Measurements from ENCODE around the gene C9.

The C9 gene

DNA sequence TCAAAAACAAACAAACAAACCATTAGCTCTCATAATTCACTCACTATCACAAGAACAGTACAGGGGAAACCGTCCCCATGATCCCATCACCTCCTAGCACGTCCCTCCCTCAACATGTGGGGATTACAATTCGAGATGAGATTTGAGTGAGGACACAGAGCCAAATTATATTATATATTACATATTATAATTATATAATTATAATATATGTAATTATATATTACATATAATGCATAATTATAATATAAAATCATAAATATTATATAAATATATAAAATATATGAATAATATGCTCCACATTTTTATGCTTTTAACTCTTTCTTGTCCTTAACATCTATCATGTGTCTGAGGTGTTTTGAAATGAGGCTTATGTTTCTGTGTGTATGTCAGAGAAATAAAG lies 3.4 kb upstream of the C9 start:
- in situ Hi-C loops (cut with HindIII; ENCODE audit: low pct_unique_long_range_greater_than_20kb, low sequenced_read_pairs): no loop called here
- DNase-seq (ENCODE audit: low read depth in 1 of 2, low spot score in 1 of 2): no peak
- no peak for TF ChIP-seq JUND (IDR thresholded peaks at IDR 0.05; ENCODE audit: low read depth)

- DNase-seq (ENCODE audit: low read depth in 1 of 2, low spot score in 1 of 2): no peak
- TF ChIP-seq JUND (IDR thresholded peaks at IDR 0.05; ENCODE audit: low read depth): no peak
- in situ Hi-C loops (cut with HindIII; ENCODE audit: low pct_unique_long_range_greater_than_20kb, low sequenced_read_pairs): no loop called here
Observed at GRCh38 chr5:39363217-39363616, 1.1 kb downstream of the C9 start.

- DNase-seq (ENCODE audit: low read depth in 1 of 2, low spot score in 1 of 2): no peak
- in situ Hi-C loops (cut with HindIII; ENCODE audit: low pct_unique_long_range_greater_than_20kb, low sequenced_read_pairs): no loop called here
- TF ChIP-seq JUND (IDR thresholded peaks at IDR 0.05; ENCODE audit: low read depth): no peak
Observed at GRCh38 chr5:39362646-39363045, 1.6 kb downstream of the C9 start.

DNA sequence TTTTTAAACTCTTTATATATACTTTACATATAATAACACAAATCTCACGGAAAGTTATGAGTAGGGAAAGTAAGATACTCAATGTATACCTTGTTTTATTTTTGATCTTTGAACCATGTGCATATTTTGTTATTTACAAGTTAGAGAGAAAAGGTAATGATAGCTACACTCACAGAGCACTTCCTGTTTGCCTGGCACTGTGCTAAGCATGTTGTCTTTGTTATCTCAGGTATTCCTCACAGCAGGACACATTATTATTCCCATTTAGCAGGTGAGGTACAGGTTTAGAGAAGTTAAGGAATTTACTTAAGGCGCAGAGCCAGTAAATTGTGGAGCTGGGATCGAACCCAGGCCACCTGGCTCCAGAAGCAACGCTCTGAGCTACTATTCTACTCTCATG lies 3.0 kb downstream of the C9 start:
- no peak for DNase-seq (ENCODE audit: low read depth in 1 of 2, low spot score in 1 of 2)
- TF ChIP-seq JUND (IDR thresholded peaks at IDR 0.05; ENCODE audit: low read depth): no peak
- in situ Hi-C loops (cut with HindIII; ENCODE audit: low pct_unique_long_range_greater_than_20kb, low sequenced_read_pairs): no loop called here

DNA sequence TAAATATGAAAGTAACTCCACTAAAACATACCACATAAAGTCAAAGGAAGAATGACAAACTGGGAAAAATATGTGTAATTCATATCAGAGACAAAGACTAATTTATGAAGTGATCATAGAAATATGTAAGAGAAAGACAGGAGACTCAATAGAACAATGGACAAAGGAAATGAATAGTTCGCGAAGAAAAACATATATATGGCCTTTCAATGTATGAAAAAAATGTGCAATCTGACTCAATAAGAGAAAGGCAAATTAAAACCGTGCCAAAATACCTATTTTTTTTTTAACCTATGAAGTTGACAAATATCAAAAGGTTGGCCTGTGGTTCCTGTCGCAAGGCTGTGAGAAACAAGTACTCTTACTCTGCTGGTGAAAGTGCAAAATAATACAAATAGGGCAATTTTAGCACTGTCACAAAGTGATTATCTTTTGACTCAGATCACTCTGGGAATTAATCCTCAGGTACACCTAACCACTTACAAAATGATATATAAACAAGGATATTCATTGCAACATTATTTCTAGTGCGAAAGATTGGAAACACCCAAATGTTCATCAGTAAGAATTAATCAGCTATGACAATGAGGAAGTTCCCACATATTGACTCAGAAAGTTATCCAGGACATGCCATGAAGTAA lies 3.7 kb downstream of the C9 start:
- in situ Hi-C loops (cut with HindIII; ENCODE audit: low pct_unique_long_range_greater_than_20kb, low sequenced_read_pairs): no loop called here
- DNase-seq (ENCODE audit: low read depth in 1 of 2, low spot score in 1 of 2): no peak
- TF ChIP-seq JUND (IDR thresholded peaks at IDR 0.05; ENCODE audit: low read depth): no peak

DNA sequence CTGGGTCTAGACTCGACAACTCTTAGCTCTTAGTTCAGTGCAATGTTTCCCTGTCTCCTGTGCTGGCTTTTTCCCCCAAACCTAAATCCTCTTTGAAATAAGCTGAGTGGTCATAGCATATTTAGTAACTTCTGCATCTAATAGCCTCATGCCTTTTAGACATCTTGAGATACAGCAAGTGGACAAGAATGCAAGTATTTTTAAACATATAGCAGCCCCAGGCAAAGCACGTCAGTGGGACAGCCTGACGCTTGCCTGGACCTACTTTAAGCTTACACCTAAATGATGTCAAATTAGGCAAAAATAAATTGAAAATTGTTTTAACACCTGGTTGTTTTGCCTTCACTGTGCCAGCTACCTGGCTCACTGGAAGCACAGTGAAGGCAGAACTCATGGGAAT lies 8.0 kb downstream of the C9 start:
- DNase-seq (ENCODE audit: low read depth in 1 of 2, low spot score in 1 of 2): no peak
- in situ Hi-C loops (cut with HindIII; ENCODE audit: low pct_unique_long_range_greater_than_20kb, low sequenced_read_pairs): no loop called here
- TF ChIP-seq JUND (IDR thresholded peaks at IDR 0.05; ENCODE audit: low read depth): no peak

DNA sequence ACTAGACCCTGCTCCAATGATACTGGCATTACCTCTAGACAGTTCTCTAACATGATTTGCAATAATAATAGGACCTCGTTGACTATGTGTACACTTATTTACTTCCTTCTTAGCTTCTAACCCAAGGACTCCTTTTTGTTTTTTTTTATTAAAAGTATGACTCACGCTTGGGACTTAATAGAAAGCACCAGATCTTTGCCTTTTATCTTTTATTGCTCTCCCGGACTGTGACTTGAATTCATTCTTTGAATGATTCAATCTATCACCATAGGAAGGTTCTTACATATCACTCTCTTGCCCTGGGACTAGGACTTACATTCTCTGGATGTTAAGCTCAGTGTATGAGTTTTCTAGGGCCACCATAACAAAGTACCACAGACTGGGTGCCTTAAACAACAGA lies 9.0 kb downstream of the C9 start:
- TF ChIP-seq JUND (IDR thresholded peaks at IDR 0.05; ENCODE audit: low read depth): no peak
- in situ Hi-C loops (cut with HindIII; ENCODE audit: low pct_unique_long_range_greater_than_20kb, low sequenced_read_pairs): no loop called here
- no peak for DNase-seq (ENCODE audit: low read depth in 1 of 2, low spot score in 1 of 2)

- TF ChIP-seq JUND (IDR thresholded peaks at IDR 0.05; ENCODE audit: low read depth): no peak
- DNase-seq (ENCODE audit: low read depth in 1 of 2, low spot score in 1 of 2): no peak
- in situ Hi-C loops (cut with HindIII; ENCODE audit: low pct_unique_long_range_greater_than_20kb, low sequenced_read_pairs): no loop called here
Observed at GRCh38 chr5:39353717-39354399, 10.4 kb downstream of the C9 start.

- DNase-seq (ENCODE audit: low read depth in 1 of 2, low spot score in 1 of 2): no peak
- in situ Hi-C loops (cut with HindIII; ENCODE audit: low pct_unique_long_range_greater_than_20kb, low sequenced_read_pairs): no loop called here
- no peak for TF ChIP-seq JUND (IDR thresholded peaks at IDR 0.05; ENCODE audit: low read depth)
Observed at GRCh38 chr5:39352951-39353350, 11.3 kb downstream of the C9 start.

GRCh38 chr5:39352170-39352569 lies 12.1 kb downstream of the C9 start:
- no peak for TF ChIP-seq JUND (IDR thresholded peaks at IDR 0.05; ENCODE audit: low read depth)
- DNase-seq (ENCODE audit: low read depth in 1 of 2, low spot score in 1 of 2): no peak
- in situ Hi-C loops (cut with HindIII; ENCODE audit: low pct_unique_long_range_greater_than_20kb, low sequenced_read_pairs): no loop called here

DNA sequence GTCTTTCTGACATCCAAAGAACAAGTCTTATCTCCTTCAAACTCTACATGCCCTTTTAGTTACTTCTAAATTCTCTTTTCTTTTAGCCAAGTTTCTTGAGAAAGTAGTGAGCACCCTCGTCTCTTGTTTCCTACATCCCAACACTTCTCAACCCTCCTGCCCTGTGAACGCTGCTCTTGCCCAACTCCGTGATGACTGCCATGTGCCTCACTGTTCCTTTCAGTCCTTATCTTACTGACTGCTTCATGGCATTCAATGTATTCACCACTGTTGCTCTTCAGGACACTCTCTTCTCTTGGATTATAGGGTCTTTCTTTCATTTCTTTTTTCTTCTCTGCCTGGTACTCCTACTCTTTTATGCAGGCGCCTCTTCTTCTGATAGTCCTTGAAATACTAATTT lies 14.8 kb downstream of the C9 start:
- TF ChIP-seq JUND (IDR thresholded peaks at IDR 0.05; ENCODE audit: low read depth): no peak
- in situ Hi-C loops (cut with HindIII; ENCODE audit: low pct_unique_long_range_greater_than_20kb, low sequenced_read_pairs): no loop called here
- DNase-seq (ENCODE audit: low read depth in 1 of 2, low spot score in 1 of 2): no peak

DNA sequence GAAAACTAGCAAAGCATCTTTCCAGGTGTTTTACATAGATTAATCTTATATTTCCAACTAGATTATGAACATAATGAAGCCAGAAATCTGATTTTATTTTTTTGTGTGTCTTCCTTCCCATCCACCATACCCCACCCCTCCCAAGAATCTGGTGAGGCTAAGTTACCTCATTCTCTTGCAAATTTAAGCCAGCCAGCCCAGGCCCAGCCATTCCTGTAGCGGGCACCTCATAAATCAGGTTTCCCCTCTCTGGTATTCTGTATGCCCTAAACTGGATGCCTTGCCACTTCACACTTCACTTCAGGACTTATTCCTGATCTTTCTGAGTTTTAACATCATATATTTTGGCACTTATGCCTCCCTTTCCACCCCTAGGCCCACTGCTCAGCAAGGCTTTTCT lies 21.8 kb downstream of the C9 start:
- no peak for TF ChIP-seq JUND (IDR thresholded peaks at IDR 0.05; ENCODE audit: low read depth)
- in situ Hi-C loops (cut with HindIII; ENCODE audit: low pct_unique_long_range_greater_than_20kb, low sequenced_read_pairs): no loop called here

GRCh38 chr5:39341896-39342295 lies 22.4 kb downstream of the C9 start:
- in situ Hi-C loops (cut with HindIII; ENCODE audit: low pct_unique_long_range_greater_than_20kb, low sequenced_read_pairs): no loop called here
- no peak for TF ChIP-seq JUND (IDR thresholded peaks at IDR 0.05; ENCODE audit: low read depth)
- DNase-seq (ENCODE audit: low read depth in 1 of 2, low spot score in 1 of 2): no peak

More for the DNA sequence above, 21.8 kb downstream of the C9 start:
- no peak for DNase-seq (ENCODE audit: low read depth in 1 of 2, low spot score in 1 of 2)

DNA sequence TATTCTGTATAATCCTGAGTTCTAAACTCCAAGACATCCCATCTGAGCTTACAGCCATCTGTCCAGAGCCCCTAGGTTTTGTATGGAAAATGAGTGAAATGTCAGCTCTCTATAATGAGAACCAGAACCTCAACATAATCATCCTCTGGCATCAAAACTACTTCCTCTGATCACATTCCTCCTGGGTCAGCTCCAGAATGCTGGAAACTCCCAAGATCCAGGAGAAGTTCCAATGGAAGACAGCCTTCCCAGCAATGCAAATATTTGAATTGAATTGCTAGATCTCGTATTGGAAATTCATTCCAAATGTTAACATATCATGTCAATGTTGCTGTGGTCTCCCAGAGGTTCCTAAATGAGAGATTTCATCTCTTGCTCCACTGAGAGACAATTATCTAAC lies 23.8 kb downstream of the C9 start:
- in situ Hi-C loops (cut with HindIII; ENCODE audit: low pct_unique_long_range_greater_than_20kb, low sequenced_read_pairs): no loop called here
- no peak for TF ChIP-seq JUND (IDR thresholded peaks at IDR 0.05; ENCODE audit: low read depth)

More for the DNA sequence above, 23.8 kb downstream of the C9 start:
- no peak for DNase-seq (ENCODE audit: low read depth in 1 of 2, low spot score in 1 of 2)
